Naive B cell (primary cell): Measurements from ENCODE around the gene STAMBP. TPM values are rescaled to one million over a fixed set of nuclear protein-coding genes. Genes with fewer than 3 reads are reported as not detected.
"Not testable (repeated sequence)": the region's sequence is repeated elsewhere in the genome, so short reads cannot be mapped to it uniquely, and the experiment has no call there.

Source experiments
- ATAC-seq, 2 donors: fragments of 150-1000 bp; cut with Tn5 transposase; 2 replicates each; pipeline ENCODE4 v1.10.0; 2021; ENCODE audit warnings: low read depth in 2 of 2, mild to moderate bottlenecking in 2 of 2, moderate library complexity in 2 of 2
- DNase-seq: peaks from one replicate; pipeline ENCODE4 v3.0.0; 2022
- H3K27ac Mint-ChIP-seq, 6 donors: one replicate each; pipeline ENCODE4 v1.8.0; 2020 to 2022; ENCODE audit warnings: mild to moderate bottlenecking in 6 of 6, mixed read lengths in 6 of 6, moderate library complexity in 5 of 6, inconsistent platforms in 2 of 6
- H3K27me3 Mint-ChIP-seq, 3 donors: one replicate each; pipeline ENCODE4 v1.8.0; 2021 to 2022; ENCODE audit warnings: mixed read lengths in 3 of 3, mild to moderate bottlenecking in 1 of 3
- H3K36me3 Mint-ChIP-seq, 2 donors: one replicate each; pipeline ENCODE4 v1.8.0; 2020 to 2022; ENCODE audit warnings: mixed read lengths in 2 of 2, inconsistent platforms in 1 of 2, mild to moderate bottlenecking in 1 of 2
- H3K4me1 Mint-ChIP-seq, 3 donors: one replicate each; pipeline ENCODE4 v1.8.0; 2020 to 2022; ENCODE audit warnings: mixed read lengths in 3 of 3, inconsistent platforms in 1 of 3, mild to moderate bottlenecking in 1 of 3, moderate library complexity in 1 of 3
- H3K4me3 Mint-ChIP-seq, 8 donors: one replicate each; pipeline ENCODE4 v1.8.0; 2020 to 2022; ENCODE audit warnings: mild to moderate bottlenecking in 8 of 8, mixed read lengths in 8 of 8, moderate library complexity in 8 of 8, inconsistent platforms in 2 of 8
- H3K9me3 Mint-ChIP-seq, 7 donors: one replicate each; pipeline ENCODE4 v1.8.0; 2020 to 2022; ENCODE audit warnings: mixed read lengths in 7 of 7, mild to moderate bottlenecking in 5 of 7, inconsistent platforms in 2 of 7, moderate library complexity in 1 of 7
- polyA plus RNA-seq, 6 donors: library from polyadenylated mRNA; unstranded; fragments of 300-500 nt; fragmentation: Illumina TruSeq; gene quantifications; one replicate each; pipeline ENCODE4 v1.2.3, GENCODE V29; 2021; ENCODE audit warnings: low read depth in 6 of 6

STAMBP gene
- polyA plus RNA-seq, result 10 to 100 TPM; 42.2 to 62.9 (median 50.9) TPM

- Mint-ChIP-seq H3K27ac (peak within 1 kb of the TSS; percentile 91 to 99 (median 98)), H3K4me3 (peak within 1 kb of the TSS; percentile 88 to 99 (median 97)), H3K27me3 (no peaks in the 10 kb centered on the region), H3K4me1 (peaks cover 30 to 46% (median 43%) of the 10 kb centered on the region in 3 donors), H3K36me3 (peaks cover 8% of the 10 kb centered on the region in 2 donors), H3K9me3 (peaks cover 0 to 6% (median 3%) of the 10 kb centered on the region in 7 donors)
- ATAC-seq (peak; percentile 82 to 85), DNase-seq (peak; percentile 84)
Measured at GRCh38 chr2:73828818-73829570, at the start of gene STAMBP. TSS of gene STAMBP (plus strand) at chr2:73828961. CDS start at chr2:73830857, 1,896 bp downstream.

GRCh38 chr2:73779467-73780236 lies 49.1 kb upstream of the STAMBP start, which contains the start of gene DUSP11:
TSS of gene DUSP11 (minus strand) at chr2:73780103. CDS start at chr2:73779974, 129 bp downstream.
- Mint-ChIP-seq H3K27ac (peak within 1 kb of the TSS; percentile 97 to 99 (median 99)), H3K36me3 (peaks cover 1 to 20% of the 10 kb centered on the region in 2 donors), H3K27me3 (peaks cover 7 to 11% (median 10%) of the 10 kb centered on the region in 3 donors), H3K9me3 (no peaks in the 10 kb centered on the region), H3K4me3 (peak within 1 kb of the TSS; percentile 93 to 99 (median 98)), H3K4me1 (peaks cover 16 to 42% (median 17%) of the 10 kb centered on the region in 3 donors)
- peak; percentile 95 for DNase-seq
- peak; percentile 96 to 98 for ATAC-seq

- no peaks in the 10 kb centered on the region for H3K9me3 Mint-ChIP-seq
- H3K4me3 Mint-ChIP-seq, result peak overlapping the region; percentile 93 to 99 (median 98)
- DNase-seq (no peak), ATAC-seq (no peak)
- peaks cover 0 to 15% of the 10 kb centered on the region in 2 donors for H3K36me3 Mint-ChIP-seq
- peak overlapping the region; percentile 97 to 99 (median 99) for H3K27ac Mint-ChIP-seq
- H3K27me3 Mint-ChIP-seq, result peaks cover 7 to 11% (median 10%) of the 10 kb centered on the region in 3 donors
- H3K4me1 Mint-ChIP-seq, result peaks cover 16 to 42% (median 17%) of the 10 kb centered on the region in 3 donors
Measured at GRCh38 chr2:73780237-73780582, 48.6 kb upstream of the STAMBP start.

DNA sequence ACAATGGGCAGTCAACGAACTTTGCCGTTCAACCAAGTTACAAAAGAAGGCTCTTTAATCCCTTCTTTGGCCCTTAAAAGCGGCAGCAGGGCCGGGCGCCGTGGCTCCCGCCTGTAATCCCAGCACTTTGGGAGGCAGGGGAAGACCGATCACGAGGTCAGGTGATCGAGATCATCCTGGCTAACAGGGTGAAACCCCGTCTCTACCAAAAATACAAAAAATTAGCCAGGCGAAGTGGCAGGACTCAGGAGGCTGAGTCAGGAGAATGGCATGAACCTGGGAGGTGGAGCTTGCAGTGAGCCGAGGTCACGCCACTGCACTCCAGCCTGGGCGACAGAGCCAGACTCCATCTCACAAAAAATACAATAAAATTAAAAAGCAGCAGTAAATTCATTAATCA lies 45.4 kb upstream of the STAMBP start:
- ATAC-seq, H3K36me3 Mint-ChIP-seq, H3K27ac Mint-ChIP-seq, H3K4me3 Mint-ChIP-seq, H3K9me3 Mint-ChIP-seq, DNase-seq: not testable (repeated sequence)
- H3K27me3 Mint-ChIP-seq, result peaks cover 10 to 14% (median 11%) of the 10 kb centered on the region in 3 donors
- peaks cover 12 to 22% (median 13%) of the 10 kb centered on the region in 3 donors for H3K4me1 Mint-ChIP-seq

DNA sequence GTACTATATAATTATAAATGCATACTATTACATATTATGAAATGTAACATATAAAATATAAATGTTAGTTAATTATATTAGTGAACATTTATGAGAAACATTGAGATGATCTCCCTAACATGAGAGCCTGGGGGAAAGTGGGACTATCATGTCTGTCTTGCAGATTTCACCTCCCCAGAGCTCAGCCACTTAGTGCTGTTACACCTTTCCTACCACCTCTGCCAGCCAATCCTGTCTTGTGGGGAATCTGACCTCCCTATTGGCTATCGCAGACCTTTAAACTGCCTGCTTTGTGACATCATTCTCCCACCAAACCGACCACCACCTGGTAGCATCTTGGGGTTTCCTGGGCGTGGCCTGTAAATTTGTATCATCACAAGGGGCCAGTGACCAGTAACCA lies 44.9 kb upstream of the STAMBP start, which contains the start of gene C2orf78:
Gene C2orf78 (plus strand): TSS at position 301 of the 400 bp plus-strand sequence. CDS start 127 bp downstream, outside the sequence.
- H3K36me3 Mint-ChIP-seq, H3K9me3 Mint-ChIP-seq, ATAC-seq, H3K4me3 Mint-ChIP-seq, H3K27ac Mint-ChIP-seq, DNase-seq: not testable (repeated sequence)
- Mint-ChIP-seq H3K27me3 (peaks cover 10 to 14% (median 11%) of the 10 kb centered on the region in 3 donors), H3K4me1 (peaks cover 8 to 17% (median 10%) of the 10 kb centered on the region in 3 donors)

DNA sequence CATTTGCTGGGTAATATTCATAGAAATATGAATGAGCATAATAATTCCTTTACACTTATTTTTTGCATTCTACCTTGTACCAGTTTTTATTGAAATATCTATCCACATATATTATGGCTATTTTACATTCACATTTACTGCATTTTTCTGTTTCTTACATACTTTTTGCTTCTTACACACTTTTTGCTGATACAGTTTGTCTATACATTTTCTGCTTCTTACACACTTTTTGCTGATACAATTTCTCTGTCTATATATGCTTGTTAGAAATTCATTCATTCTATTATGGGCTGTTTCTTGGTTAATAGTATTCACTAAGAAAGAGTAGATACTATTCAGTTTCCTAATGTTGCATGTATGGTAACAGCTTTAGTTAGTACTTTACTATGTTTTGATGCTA lies 16.9 kb upstream of the STAMBP start:
- Mint-ChIP-seq H3K36me3 (no peaks in the 10 kb centered on the region), H3K27me3 (peaks cover 11 to 43% (median 37%) of the 10 kb centered on the region in 3 donors), H3K4me3 (no peak overlapping the region), H3K27ac (no peak overlapping the region), H3K9me3 (no peaks in the 10 kb centered on the region), H3K4me1 (no peaks in the 10 kb centered on the region)
- ATAC-seq (no peak), DNase-seq (no peak)

DNA sequence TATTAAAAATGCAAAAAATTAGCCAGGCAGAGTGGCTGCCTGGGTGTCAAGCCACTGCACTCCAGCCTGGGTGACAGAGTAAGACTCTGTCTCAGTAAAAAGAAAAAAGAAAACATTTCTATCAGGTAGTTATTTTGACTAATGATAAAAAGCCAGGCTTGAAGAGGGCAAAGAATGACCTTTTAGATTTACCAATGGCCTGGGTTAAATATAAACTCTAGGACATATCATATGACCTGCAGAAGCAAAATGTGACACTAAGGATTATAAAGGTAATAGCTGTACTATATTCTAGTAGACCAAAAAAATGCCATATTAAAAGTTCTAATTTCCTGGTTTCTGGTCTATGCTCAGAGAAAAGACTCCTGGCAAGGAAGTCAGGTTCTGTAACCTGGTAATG lies 16.1 kb upstream of the STAMBP start:
- no peak for ATAC-seq
- no peak for DNase-seq
- no peaks in the 10 kb centered on the region for H3K4me1 Mint-ChIP-seq
- H3K9me3 Mint-ChIP-seq, result no peaks in the 10 kb centered on the region
- H3K4me3 Mint-ChIP-seq, result no peak overlapping the region
- H3K27ac Mint-ChIP-seq, result no peak overlapping the region
- H3K27me3 Mint-ChIP-seq, result peaks cover 12 to 49% (median 45%) of the 10 kb centered on the region in 3 donors
- H3K36me3 Mint-ChIP-seq, result no peaks in the 10 kb centered on the region

DNA sequence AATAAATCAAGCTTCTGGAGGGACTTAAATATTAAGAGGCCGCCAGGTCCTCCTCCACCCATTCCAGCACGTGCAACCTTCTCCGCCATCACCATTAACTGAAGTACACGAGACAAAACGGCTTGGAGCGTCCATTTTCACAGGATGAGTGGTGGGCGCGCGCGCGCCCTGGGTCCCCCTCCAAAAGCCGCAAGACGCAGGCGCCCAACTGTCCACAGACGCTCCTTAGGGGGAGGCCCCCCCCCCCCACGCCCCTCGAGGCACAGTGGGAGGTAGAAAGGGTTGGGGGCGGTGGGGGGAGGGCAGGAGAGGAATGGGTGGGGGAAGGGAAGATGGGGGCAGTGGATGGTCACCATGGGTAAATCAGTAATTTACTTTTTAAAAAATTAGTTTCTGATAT lies 10.5 kb upstream of the STAMBP start:
- H3K27ac Mint-ChIP-seq, result no peak overlapping the region
- ATAC-seq (no peak), DNase-seq (no peak)
- H3K4me1 Mint-ChIP-seq, result peaks cover 0 to 4% (median 0%) of the 10 kb centered on the region in 3 donors
- no peak overlapping the region for H3K4me3 Mint-ChIP-seq
- peaks cover 7 to 43% (median 39%) of the 10 kb centered on the region in 3 donors for H3K27me3 Mint-ChIP-seq
- no peaks in the 10 kb centered on the region for H3K36me3 Mint-ChIP-seq
- no peaks in the 10 kb centered on the region for H3K9me3 Mint-ChIP-seq

GRCh38 chr2:73821227-73821626 lies 7.5 kb upstream of the STAMBP start:
- peak in 1 of 2 donors; percentile 34 for ATAC-seq
- Mint-ChIP-seq H3K36me3 (no peaks in the 10 kb centered on the region), H3K27me3 (peaks cover 7 to 17% (median 13%) of the 10 kb centered on the region in 3 donors), H3K4me3 (no peak overlapping the region), H3K27ac (peak overlapping the region in 1 of 6 donors; percentile 45), H3K9me3 (no peaks in the 10 kb centered on the region), H3K4me1 (peaks cover 0 to 5% (median 5%) of the 10 kb centered on the region in 3 donors)
- no peak for DNase-seq

- no peak for ATAC-seq
- H3K9me3 Mint-ChIP-seq, result no peaks in the 10 kb centered on the region
- peaks cover 3 to 12% (median 8%) of the 10 kb centered on the region in 3 donors for H3K27me3 Mint-ChIP-seq
- H3K36me3 Mint-ChIP-seq, result no peaks in the 10 kb centered on the region
- H3K27ac Mint-ChIP-seq, result peak overlapping the region in 1 of 6 donors; percentile 45
- peaks cover 0 to 5% (median 5%) of the 10 kb centered on the region in 3 donors for H3K4me1 Mint-ChIP-seq
- no peak overlapping the region for H3K4me3 Mint-ChIP-seq
- DNase-seq, result no peak
Measured at GRCh38 chr2:73821669-73822068, 7.1 kb upstream of the STAMBP start.

DNA sequence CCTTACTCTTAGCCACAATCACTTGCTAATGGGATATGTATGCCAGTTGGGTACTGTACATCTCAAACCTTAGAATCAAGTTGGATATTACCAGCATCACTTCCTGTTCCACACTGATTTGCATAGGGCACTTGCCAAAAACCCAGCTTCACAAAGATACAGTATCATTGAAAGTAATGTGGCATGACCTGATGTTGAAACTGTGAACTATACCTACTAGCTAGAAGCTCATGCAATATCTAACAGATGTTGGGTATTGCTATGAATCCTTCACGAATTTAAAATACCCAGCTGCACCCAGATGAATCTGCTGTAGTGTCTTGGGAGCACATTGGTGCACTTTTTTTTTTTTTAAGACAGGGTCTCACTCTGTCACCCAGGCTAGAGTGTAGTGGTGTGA lies 6.5 kb upstream of the STAMBP start:
- H3K27ac Mint-ChIP-seq, result no peak overlapping the region
- H3K4me1 Mint-ChIP-seq, result peaks cover 0 to 7% (median 5%) of the 10 kb centered on the region in 3 donors
- peak; percentile 59 to 78 for ATAC-seq
- peaks cover 0 to 6% (median 5%) of the 10 kb centered on the region in 3 donors for H3K27me3 Mint-ChIP-seq
- H3K36me3 Mint-ChIP-seq, result no peaks in the 10 kb centered on the region
- no peak overlapping the region for H3K4me3 Mint-ChIP-seq
- no peaks in the 10 kb centered on the region for H3K9me3 Mint-ChIP-seq
- DNase-seq, result no peak

- Mint-ChIP-seq H3K36me3 (no peaks in the 10 kb centered on the region), H3K9me3 (no peaks in the 10 kb centered on the region), H3K27me3 (no peaks in the 10 kb centered on the region), H3K4me3 (peak overlapping the region in 1 of 8 donors; percentile 34), H3K4me1 (peaks cover 5 to 14% (median 10%) of the 10 kb centered on the region in 3 donors), H3K27ac (peak overlapping the region in 1 of 6 donors; percentile 16)
- ATAC-seq (no peak), DNase-seq (no peak)
Measured at GRCh38 chr2:73822991-73823390, 5.8 kb upstream of the STAMBP start.

DNA sequence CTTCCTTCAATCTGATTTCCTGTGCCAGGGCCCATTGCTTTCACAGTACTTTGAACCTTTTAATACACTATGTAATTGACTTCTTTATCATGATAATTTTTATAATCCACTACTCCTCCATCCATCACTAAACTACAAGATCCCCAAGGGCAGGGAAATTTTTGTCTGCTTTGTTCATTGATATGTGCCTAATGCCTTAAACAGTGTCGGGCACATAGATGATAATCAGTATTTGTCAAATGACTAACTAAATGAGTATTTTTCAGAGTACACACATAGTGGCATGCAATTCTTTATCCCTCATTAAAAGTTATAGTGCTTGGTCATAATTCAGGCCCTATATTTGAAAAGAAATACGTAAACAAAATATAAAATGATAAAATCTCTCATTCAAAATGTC lies 5.3 kb upstream of the STAMBP start:
- H3K4me1 Mint-ChIP-seq, result peaks cover 6 to 18% (median 11%) of the 10 kb centered on the region in 3 donors
- H3K36me3 Mint-ChIP-seq, result no peaks in the 10 kb centered on the region
- H3K27ac Mint-ChIP-seq, result no peak overlapping the region
- no peak overlapping the region for H3K4me3 Mint-ChIP-seq
- DNase-seq (no peak), ATAC-seq (no peak)
- H3K27me3 Mint-ChIP-seq, result no peaks in the 10 kb centered on the region
- no peaks in the 10 kb centered on the region for H3K9me3 Mint-ChIP-seq
